ACHN (cell line): ENCODE results near the gene OXCT1.
A peak's percentile ranks its signal among the peaks of the same experiment; 100 is the strongest.
"Not testable (repeated sequence)": the region's sequence is repeated elsewhere in the genome, so short reads cannot be mapped to it uniquely, and the experiment has no call there.

Experiments
- DNase-seq: peaks from one replicate; pipeline ENCODE4 v3.0.0-alpha.2; 2015
- in situ Hi-C: cut with HindIII; loops from 2 replicates; pipeline ENCODE4 v1.10.0; 2017; ENCODE audit warnings: low sequenced_read_pairs, low pct_ligation_motif_present, low pct_unique_long_range_greater_than_20kb

The OXCT1 gene

GRCh38 chr5:41751867-41752266 is 118.4 kb downstream of the OXCT1 start:
- in situ Hi-C loops, result no loop called here

GRCh38 chr5:41748631-41749030 is 121.6 kb downstream of the OXCT1 start:
- in situ Hi-C loops, result no loop called here
- no peak for DNase-seq

More at GRCh38 chr5:41751867-41752266, 118.4 kb downstream of the OXCT1 start:
- no peak for DNase-seq

- DNase-seq, result no peak
- in situ Hi-C loops, result no loop called here
These were observed 122.5 kb downstream of the OXCT1 start for GRCh38 chr5:41747708-41748107.

- in situ Hi-C loops, result no loop called here
- DNase-seq, result no peak
These were observed 122.9 kb downstream of the OXCT1 start for GRCh38 chr5:41747301-41747700.

GRCh38 chr5:41742608-41743007 is 127.6 kb downstream of the OXCT1 start:
- in situ Hi-C loops, DNase-seq: not testable (repeated sequence)

- DNase-seq, result no peak
- in situ Hi-C loops, result no loop called here
These were observed 131.4 kb downstream of the OXCT1 start for GRCh38 chr5:41738710-41739354.

- in situ Hi-C loops, result no loop called here
- DNase-seq, result no peak
These were observed 133.6 kb downstream of the OXCT1 start for GRCh38 chr5:41736641-41737040.

- DNase-seq, result no peak
- in situ Hi-C loops, result no loop called here
These were observed 135.0 kb downstream of the OXCT1 start for GRCh38 chr5:41735213-41735612.

- in situ Hi-C loops, DNase-seq: not testable (repeated sequence)
These were observed 140.8 kb downstream of the OXCT1 start for GRCh38 chr5:41729381-41729780.

- DNase-seq, result no peak
- in situ Hi-C loops, result no loop called here
These were observed 141.9 kb downstream of the OXCT1 start for GRCh38 chr5:41728281-41728680.

GRCh38 chr5:41722359-41722950 is 147.8 kb downstream of the OXCT1 start:
- peak; percentile 6 for DNase-seq
- in situ Hi-C loops, result no loop called here

GRCh38 chr5:41721516-41721915 is 148.7 kb downstream of the OXCT1 start:
- DNase-seq, result no peak
- in situ Hi-C loops, result no loop called here

- in situ Hi-C loops, result no loop called here
- DNase-seq, result no peak
These were observed 153.8 kb downstream of the OXCT1 start for GRCh38 chr5:41716382-41716781.

- in situ Hi-C loops, DNase-seq: not testable (repeated sequence)
These were observed 155.8 kb downstream of the OXCT1 start for GRCh38 chr5:41714446-41714845.

- in situ Hi-C loops, result no loop called here
- no peak for DNase-seq
These were observed 161.7 kb downstream of the OXCT1 start for GRCh38 chr5:41708604-41708940.

- DNase-seq, result peak; percentile 37
- in situ Hi-C loops, result no loop called here
These were observed 162.2 kb downstream of the OXCT1 start for GRCh38 chr5:41707853-41708603.

- DNase-seq, result peak; percentile 22
- in situ Hi-C loops, result no loop called here
These were observed 174.2 kb downstream of the OXCT1 start for GRCh38 chr5:41695920-41696582.

GRCh38 chr5:41686767-41687166 is 183.5 kb downstream of the OXCT1 start:
- in situ Hi-C loops, result no loop called here

GRCh38 chr5:41686191-41686590 is 184.0 kb downstream of the OXCT1 start:
- in situ Hi-C loops, result no loop called here
- DNase-seq, result no peak

More at GRCh38 chr5:41686767-41687166, 183.5 kb downstream of the OXCT1 start:
- DNase-seq, result no peak
